ENCODE results near the gene IRF2BP1. TPM values are rescaled to one million over a fixed set of nuclear protein-coding genes. Genes with fewer than 3 reads are reported as not detected.

IRF2BP1 gene
- total and polyA plus RNA-seq, 2 of the 13 experiments (the other 11 are each of a cell fraction or from before 2014, with no cell fraction given) = 4.3 to 14.3 TPM

GRCh38 chr19:45878043-45878794 lies 7.7 kb downstream of the IRF2BP1 start (continued):
- TF ChIP-seq FOXA1 (IDR thresholded peaks at IDR 0.05) (no peak), FOXA1 (CRISPR knock-in tag; IDR thresholded peaks at IDR 0.05) (peak; percentile 83; the same call in 1 of the 2 replicates), FOSL2 (CRISPR knock-in tag; IDR thresholded peaks at IDR 0.05) (peak; percentile 93), ZBTB1 (CRISPR knock-in tag; IDR thresholded peaks at IDR 0.05; ENCODE audit: borderline replicate concordance) (no peak), ZNF17 (CRISPR knock-in tag; IDR thresholded peaks at IDR 0.05) (no peak), TEAD3 (CRISPR knock-in tag; optimal IDR thresholded peaks at IDR 0.05; ENCODE audit: borderline replicate concordance) (peak; percentile 42), ELK4 (CRISPR knock-in tag; IDR thresholded peaks at IDR 0.05; ENCODE audit: borderline replicate concordance) (no peak), ZNF770 (CRISPR knock-in tag; IDR thresholded peaks at IDR 0.05) (peak; percentile 93), HOMEZ (CRISPR knock-in tag; IDR thresholded peaks at IDR 0.05; ENCODE audit: low read depth) (no peak), HBP1 (CRISPR knock-in tag; IDR thresholded peaks at IDR 0.05; ENCODE audit: low read depth) (no peak; the same call in 1 of the 2 replicates), NRL (CRISPR knock-in tag; IDR thresholded peaks at IDR 0.05; ENCODE audit: borderline replicate concordance) (peak; percentile 58; the same call in 1 of the 2 replicates), ZSCAN29 (CRISPR knock-in tag; conservative IDR thresholded peaks at IDR 0.05) (no peak), LCORL (IDR thresholded peaks at IDR 0.05) (no peak), LCORL (CRISPR knock-in tag; IDR thresholded peaks at IDR 0.05) (peak; percentile 60), SKI (IDR thresholded peaks at IDR 0.05; ENCODE audit: partially characterized antibody) (peak; percentile 50), ZNF749 (CRISPR knock-in tag; IDR thresholded peaks at IDR 0.05; ENCODE audit: borderline replicate concordance) (no peak), ZNF350 (CRISPR knock-in tag; IDR thresholded peaks at IDR 0.05; ENCODE audit: borderline replicate concordance, low read depth) (peak; percentile 57; the same call in 1 of the 2 replicates), KLF15 (CRISPR knock-in tag; IDR thresholded peaks at IDR 0.05; ENCODE audit: borderline replicate concordance) (no peak), ERF (CRISPR knock-in tag; IDR thresholded peaks at IDR 0.05) (0 out of 2 replicates have a peak, but pooled peaks have one; percentile 32), ZNF644 (CRISPR knock-in tag; IDR thresholded peaks at IDR 0.05; ENCODE audit: low read depth) (no peak), TBX2 (CRISPR knock-in tag; IDR thresholded peaks at IDR 0.05; ENCODE audit: borderline replicate concordance) (no peak; the same call in 1 of the 2 replicates), PLSCR1 (CRISPR knock-in tag; IDR thresholded peaks at IDR 0.05; ENCODE audit: borderline replicate concordance) (no peak), ZKSCAN1 (IDR thresholded peaks at IDR 0.05; ENCODE audit: low read length) (no peak), ZNF331 (CRISPR knock-in tag; IDR thresholded peaks at IDR 0.05) (peak; percentile 11; the same call in 1 of the 2 replicates), ZNF7 (CRISPR knock-in tag; IDR thresholded peaks at IDR 0.05) (no peak)

Data from HepG2 (cell line).